ENCODE data around the gene FBXL17. TPM values are rescaled to one million over a fixed set of nuclear protein-coding genes. Genes with fewer than 3 reads are reported as not detected.

FBXL17 gene
- total RNA-seq, 2 experiments from 2014 or later: 13.5 to 17.4 TPM

DNA sequence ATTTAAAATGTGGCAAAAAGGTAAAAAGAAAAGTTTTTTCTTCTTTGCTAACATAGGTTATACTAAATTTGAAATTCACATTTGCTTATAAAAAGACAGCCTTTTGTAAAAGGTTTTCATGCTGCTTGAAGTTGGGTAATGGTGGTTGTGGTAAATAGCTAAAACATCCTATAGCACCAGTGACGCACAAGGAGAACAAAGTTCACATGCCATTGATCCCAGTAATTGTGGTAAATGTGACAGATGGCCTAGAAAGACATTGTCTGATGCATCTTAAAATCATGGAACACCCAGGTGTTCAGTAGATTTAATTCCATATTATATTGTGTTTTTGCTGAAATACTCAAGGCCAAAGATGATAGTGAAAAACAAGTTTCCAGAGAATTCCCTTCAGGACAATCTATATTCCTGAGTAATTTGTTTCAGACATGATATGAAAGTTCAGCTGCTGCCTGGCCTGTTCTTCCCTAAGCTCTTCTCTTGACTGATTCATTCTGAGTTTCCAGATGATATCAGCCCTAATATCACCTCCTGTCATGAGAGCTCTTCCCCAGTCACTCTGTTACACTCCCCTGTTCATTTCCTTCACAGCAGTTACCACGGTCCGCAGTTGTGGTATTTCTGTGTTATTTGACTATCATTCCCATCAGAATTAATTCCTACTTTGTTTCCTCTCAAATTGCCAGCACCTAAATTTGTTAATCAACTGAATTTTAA lies 4.6 kb upstream of the FBXL17 start:
- no peak overlapping the region for H3K4me3 Mint-ChIP-seq
- peaks cover 9% of the 10 kb centered on the region for H3K4me1 Mint-ChIP-seq
- H3K9me3 Mint-ChIP-seq: no peaks in the 10 kb centered on the region
- no peaks in the 10 kb centered on the region for H3K27me3 Mint-ChIP-seq
- POLR2A ChIA-PET: no interaction called here
- H3K36me3 Mint-ChIP-seq: peaks cover 1% of the 10 kb centered on the region
- H3K27ac Mint-ChIP-seq: no peak overlapping the region
- no peak for DNase-seq
- ATAC-seq (ENCODE audit: low read depth): no peak

- POLR2A ChIA-PET: no interaction called here
These were observed 2.8 kb upstream of the FBXL17 start for GRCh38 chr5:108384741-108385140.

GRCh38 chr5:108382784-108383330 lies 959 bp upstream of the FBXL17 start:
- Mint-ChIP-seq H3K36me3 (peaks cover 10% of the 10 kb centered on the region), H3K4me3 (peak overlapping the region; percentile 92), H3K27me3 (no peaks in the 10 kb centered on the region), H3K27ac (peak overlapping the region; percentile 96), H3K9me3 (no peaks in the 10 kb centered on the region), H3K4me1 (peaks cover 20% of the 10 kb centered on the region)
- POLR2A ChIA-PET: interaction anchor here (0.6 to 3.2 kb wide), 10 partner anchors 11 to 1313 kb away, joined by 3 to 8 read pairs (median 3); partner anchors contain the start of genes MAN2A1 and PJA2
- DNase-seq: peak; percentile 30
- peak; percentile 7 for ATAC-seq (ENCODE audit: low read depth)

More at GRCh38 chr5:108384741-108385140, 2.8 kb upstream of the FBXL17 start:
- Mint-ChIP-seq H3K27ac (no peak overlapping the region), H3K27me3 (no peaks in the 10 kb centered on the region), H3K9me3 (no peaks in the 10 kb centered on the region), H3K4me3 (no peak overlapping the region), H3K4me1 (peaks cover 11% of the 10 kb centered on the region), H3K36me3 (peaks cover 1% of the 10 kb centered on the region)
- DNase-seq (no peak), ATAC-seq (ENCODE audit: low read depth) (no peak)

- Mint-ChIP-seq H3K27ac (peak overlapping the region; percentile 84), H3K36me3 (peaks cover 17% of the 10 kb centered on the region), H3K4me3 (peak overlapping the region; percentile 73), H3K27me3 (no peaks in the 10 kb centered on the region), H3K9me3 (peaks cover 2% of the 10 kb centered on the region), H3K4me1 (peaks cover 20% of the 10 kb centered on the region)
- ATAC-seq (ENCODE audit: low read depth): peak; percentile 68
- POLR2A ChIA-PET: interaction anchor here (0.5 to 3.2 kb wide), 5 partner anchors 12 to 1308 kb away, joined by 3 to 8 read pairs (median 4); partner anchors contain the start of genes MAN2A1 and PJA2
- no peak for DNase-seq
These were observed 446 bp downstream of the FBXL17 start for GRCh38 chr5:108381350-108381953.

GRCh38 chr5:108380531-108381349 lies 1.2 kb downstream of the FBXL17 start:
- POLR2A ChIA-PET: interaction anchor here (0.5 to 3.2 kb wide), 5 partner anchors 11 to 1029 kb away, joined by 3 to 8 read pairs (median 3); partner anchors contain the start of gene PJA2
- Mint-ChIP-seq H3K4me1 (peaks cover 20% of the 10 kb centered on the region), H3K36me3 (peaks cover 22% of the 10 kb centered on the region), H3K27me3 (no peaks in the 10 kb centered on the region), H3K4me3 (peak overlapping the region; percentile 93), H3K27ac (peak overlapping the region; percentile 97), H3K9me3 (peaks cover 4% of the 10 kb centered on the region)
- DNase-seq (peak; percentile 85), ATAC-seq (ENCODE audit: low read depth) (peak; percentile 1)

DNA sequence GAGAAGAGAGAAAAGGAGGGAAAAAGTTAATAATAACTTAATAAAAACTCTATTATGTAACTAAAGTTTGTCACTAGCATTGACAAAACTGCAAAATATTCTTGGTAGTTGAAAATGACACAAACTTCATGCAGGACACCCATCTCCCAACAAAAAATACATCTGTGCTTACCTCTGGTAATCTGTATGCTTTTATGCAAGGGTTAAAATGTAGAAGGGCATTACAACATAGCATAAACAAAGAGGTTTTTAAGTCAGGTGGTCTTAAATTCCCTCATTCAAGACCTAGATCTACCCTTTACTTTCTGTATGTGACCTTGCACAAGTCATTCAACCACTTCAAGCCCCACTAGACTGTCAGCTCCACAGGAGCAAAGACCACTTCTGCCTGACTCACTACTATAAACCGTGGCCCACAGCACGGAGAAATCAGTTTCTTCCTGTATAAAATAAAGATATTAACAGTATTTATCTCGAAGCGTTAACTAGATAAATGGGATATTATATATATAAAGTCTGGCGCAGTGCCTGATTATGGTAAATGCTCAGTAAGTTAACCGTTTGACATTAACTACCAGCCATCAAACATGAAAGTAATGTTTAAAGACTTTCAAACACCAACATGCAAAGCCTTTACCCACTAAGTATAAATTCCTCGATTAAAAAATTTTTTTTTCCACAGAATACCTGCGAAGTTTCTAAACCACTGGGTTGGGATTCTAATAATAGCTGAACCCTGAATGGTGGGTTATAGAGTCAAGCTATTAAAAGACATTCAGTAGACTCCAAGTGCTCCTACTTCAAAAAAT lies 2.0 kb downstream of the FBXL17 start:
- DNase-seq (no peak), ATAC-seq (ENCODE audit: low read depth) (no peak)
- Mint-ChIP-seq H3K27me3 (no peaks in the 10 kb centered on the region), H3K36me3 (peaks cover 28% of the 10 kb centered on the region), H3K4me3 (peak overlapping the region; percentile 93), H3K9me3 (peaks cover 10% of the 10 kb centered on the region), H3K27ac (peak overlapping the region; percentile 97), H3K4me1 (peaks cover 20% of the 10 kb centered on the region)
- POLR2A ChIA-PET: interaction anchor here (0.6 to 3.2 kb wide), 3 partner anchors 12 to 1030 kb away, joined by 3 to 8 read pairs (median 3); partner anchors contain the start of gene PJA2

DNA sequence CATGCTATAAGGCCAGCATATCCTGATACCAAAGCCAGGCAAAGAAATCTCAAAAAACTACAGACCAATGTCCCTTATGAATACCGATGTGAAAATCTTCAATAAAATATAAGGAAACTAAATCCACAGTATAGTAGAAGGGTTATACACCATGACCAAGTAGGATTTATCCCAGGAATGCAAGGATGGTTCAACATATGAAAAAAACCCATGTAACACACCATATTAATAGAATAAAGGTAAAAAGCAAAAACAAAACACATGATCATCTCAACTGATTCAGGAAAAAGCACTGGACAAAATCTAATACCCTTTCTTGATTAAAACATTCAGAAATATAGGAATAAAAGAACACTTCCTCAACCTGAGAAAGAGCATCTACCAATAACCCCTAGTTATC lies 6.1 kb downstream of the FBXL17 start:
- Mint-ChIP-seq H3K4me3 (no peak overlapping the region), H3K27ac (no peak overlapping the region), H3K4me1 (peaks cover 11% of the 10 kb centered on the region), H3K27me3 (no peaks in the 10 kb centered on the region), H3K36me3 (peaks cover 36% of the 10 kb centered on the region), H3K9me3 (peaks cover 23% of the 10 kb centered on the region)
- POLR2A ChIA-PET: no interaction called here
- no peak for ATAC-seq (ENCODE audit: low read depth)
- DNase-seq: no peak

DNA sequence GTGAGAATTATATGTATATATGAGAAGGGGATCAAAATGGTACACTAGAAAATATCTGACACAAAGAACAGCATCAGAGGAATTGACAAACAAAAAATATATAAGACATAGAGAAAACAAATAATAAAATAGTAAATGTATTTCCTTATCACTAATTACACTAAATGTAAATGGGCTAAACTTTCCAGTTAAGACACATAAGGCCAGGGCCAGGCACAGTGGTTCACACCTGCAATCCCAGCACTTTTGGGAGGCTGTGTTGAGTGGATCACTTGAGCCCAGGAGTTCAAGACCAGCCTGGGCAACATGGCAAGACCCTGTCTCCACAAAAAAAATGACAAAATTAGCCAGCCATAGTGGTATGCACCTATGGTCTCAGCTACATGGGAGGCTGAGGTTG lies 8.5 kb downstream of the FBXL17 start:
- ATAC-seq (ENCODE audit: low read depth) (no peak), DNase-seq (no peak)
- H3K9me3 Mint-ChIP-seq: peaks cover 23% of the 10 kb centered on the region
- H3K27me3 Mint-ChIP-seq: no peaks in the 10 kb centered on the region
- no peak overlapping the region for H3K4me3 Mint-ChIP-seq
- H3K4me1 Mint-ChIP-seq: peaks cover under 1% of the 10 kb centered on the region
- H3K27ac Mint-ChIP-seq: no peak overlapping the region
- POLR2A ChIA-PET: no interaction called here
- H3K36me3 Mint-ChIP-seq: peaks cover 31% of the 10 kb centered on the region

- ATAC-seq (ENCODE audit: low read depth) (no peak), DNase-seq (no peak)
- Mint-ChIP-seq H3K27ac (no peak overlapping the region), H3K4me1 (no peaks in the 10 kb centered on the region), H3K27me3 (no peaks in the 10 kb centered on the region), H3K36me3 (peaks cover 28% of the 10 kb centered on the region), H3K4me3 (no peak overlapping the region), H3K9me3 (peaks cover 23% of the 10 kb centered on the region)
- POLR2A ChIA-PET: interaction anchor here (0.7 kb wide), 1 partner anchor 10 kb away, joined by 3 read pairs; no protein-coding TSS in a partner anchor
These were observed 9.5 kb downstream of the FBXL17 start for GRCh38 chr5:108372369-108372768.

DNA sequence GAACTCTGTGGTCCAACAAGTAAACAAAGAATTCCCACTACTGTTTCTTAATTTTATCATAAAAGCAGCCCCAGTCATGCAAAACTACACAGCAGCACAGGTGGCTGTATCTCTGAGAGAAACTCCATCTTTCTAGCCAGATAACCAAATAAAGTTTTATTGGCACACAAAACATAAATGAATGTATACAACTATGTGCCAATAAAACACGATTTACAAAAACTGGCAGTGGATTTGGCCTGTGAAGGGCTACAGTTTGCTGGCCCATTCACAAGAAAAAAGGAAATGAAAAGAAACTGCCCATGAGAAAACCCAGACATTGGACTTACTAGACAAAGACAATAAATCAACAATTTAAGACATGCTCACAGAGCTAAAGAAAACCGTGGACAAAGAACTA lies 10.6 kb downstream of the FBXL17 start:
- DNase-seq (no peak), ATAC-seq (ENCODE audit: low read depth) (no peak)
- POLR2A ChIA-PET: no interaction called here
- no peak overlapping the region for H3K27ac Mint-ChIP-seq
- no peaks in the 10 kb centered on the region for H3K27me3 Mint-ChIP-seq
- H3K36me3 Mint-ChIP-seq: peaks cover 24% of the 10 kb centered on the region
- no peaks in the 10 kb centered on the region for H3K4me1 Mint-ChIP-seq
- no peak overlapping the region for H3K4me3 Mint-ChIP-seq
- H3K9me3 Mint-ChIP-seq: peaks cover 21% of the 10 kb centered on the region

DNA sequence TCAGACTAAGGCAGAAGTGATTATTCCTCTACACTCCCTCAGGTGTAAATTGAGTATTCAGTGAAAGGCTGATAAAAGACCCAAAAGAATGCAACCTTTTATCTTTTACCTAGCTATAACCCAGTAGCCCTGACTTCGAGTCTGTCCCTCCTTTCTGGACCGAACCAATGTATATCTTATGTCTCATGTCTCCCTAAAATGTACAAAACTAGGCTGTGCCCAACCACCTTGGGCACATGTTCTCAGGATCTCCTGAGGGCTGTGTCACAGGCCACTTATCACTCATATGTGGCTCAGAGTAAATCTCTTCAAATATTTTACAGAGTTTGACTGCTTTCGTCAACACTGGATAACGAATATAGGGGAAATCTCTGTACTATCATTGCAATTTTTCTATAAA lies 12.7 kb downstream of the FBXL17 start:
- Mint-ChIP-seq H3K27ac (no peak overlapping the region), H3K4me1 (no peaks in the 10 kb centered on the region), H3K4me3 (no peak overlapping the region)

DNA sequence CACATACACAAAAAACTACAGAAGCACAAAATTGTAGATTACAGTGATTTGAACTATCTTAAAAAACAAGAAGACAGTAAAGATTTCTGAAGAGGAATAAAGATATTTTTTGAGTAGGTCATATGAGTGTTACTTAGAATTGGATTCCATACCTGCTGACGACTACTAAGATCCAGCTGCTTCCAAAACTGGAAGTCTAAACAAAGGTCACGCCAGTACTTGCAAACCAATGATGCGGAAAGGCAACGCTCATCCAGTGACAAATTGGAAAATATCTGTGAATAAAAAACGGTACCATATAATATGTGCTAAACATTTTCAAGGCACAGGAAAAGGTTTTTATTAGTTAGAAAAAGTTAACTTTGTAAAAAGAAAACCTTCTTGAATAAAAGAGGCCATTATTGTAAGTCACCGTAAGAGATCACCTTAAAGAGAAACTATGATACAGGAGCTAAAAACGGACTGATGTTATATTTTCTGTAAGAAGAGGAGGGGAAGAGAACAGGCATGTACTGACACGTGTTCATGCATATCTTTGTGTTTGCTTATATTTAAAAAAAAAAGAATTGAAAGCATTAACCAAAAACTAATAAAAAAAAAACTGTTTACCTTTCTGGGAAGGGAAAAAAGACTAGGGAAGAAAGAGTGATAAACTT lies 14.1 kb downstream of the FBXL17 start:
- POLR2A ChIA-PET: no interaction called here
- H3K4me1 Mint-ChIP-seq: no peaks in the 10 kb centered on the region
- no peak overlapping the region for H3K4me3 Mint-ChIP-seq
- H3K36me3 Mint-ChIP-seq: peaks cover 11% of the 10 kb centered on the region
- ATAC-seq (ENCODE audit: low read depth) (no peak), DNase-seq (no peak)
- H3K9me3 Mint-ChIP-seq: peaks cover 4% of the 10 kb centered on the region
- no peaks in the 10 kb centered on the region for H3K27me3 Mint-ChIP-seq
- no peak overlapping the region for H3K27ac Mint-ChIP-seq

More for the DNA sequence above, 12.7 kb downstream of the FBXL17 start:
- DNase-seq (no peak), ATAC-seq (ENCODE audit: low read depth) (no peak)
- peaks cover 9% of the 10 kb centered on the region for H3K36me3 Mint-ChIP-seq
- peaks cover 8% of the 10 kb centered on the region for H3K9me3 Mint-ChIP-seq
- POLR2A ChIA-PET: no interaction called here
- no peaks in the 10 kb centered on the region for H3K27me3 Mint-ChIP-seq

Data from activated naive CD8-positive, alpha-beta T cell treated with anti-CD3 and anti-CD28 coated beads, Interleukin-2, amount 10 ng/mL, durations not matched to agents 7 days and 5 days (primary cell).